HG02870 (cell line): ENCODE data around the gene IFIH1.
A peak's percentile ranks its signal among the peaks of the same experiment; 100 is the strongest.

Experiments
- ATAC-seq: cut with Tn5 transposase; IDR thresholded peaks from one replicate; pipeline ENCODE4 v1.9.1; 2021; ENCODE audit warnings: mild to moderate bottlenecking, moderate library complexity; ENCODE audit not compliant: unreplicated experiment

The IFIH1 gene

GRCh38 chr2:162318328-162319180 lies at the start of gene IFIH1:
Gene IFIH1, minus strand, starts transcription at chr2:162318684. Its CDS starts 377 bp downstream, at chr2:162318307.
- ATAC-seq: peak; percentile 79

- no peak for ATAC-seq
Observed at GRCh38 chr2:162365392-162365791, 46.9 kb upstream of the IFIH1 start.

GRCh38 chr2:162344617-162344950 lies 26.1 kb upstream of the IFIH1 start:
- ATAC-seq: no peak

GRCh38 chr2:162343824-162344616 lies 25.5 kb upstream of the IFIH1 start, which contains the start of gene GCA:
Gene GCA, plus strand, starts transcription at chr2:162344132. Its CDS starts 117 bp downstream, at chr2:162344249.
- ATAC-seq: peak; percentile 99

- no peak for ATAC-seq
Observed at GRCh38 chr2:162343492-162343823, 25.0 kb upstream of the IFIH1 start.

- no peak for ATAC-seq
Observed at GRCh38 chr2:162342841-162343240, 24.4 kb upstream of the IFIH1 start.

- no peak for ATAC-seq
Observed at GRCh38 chr2:162342321-162342720, 23.8 kb upstream of the IFIH1 start.

- ATAC-seq: no peak
Observed at GRCh38 chr2:162340822-162341221, 22.3 kb upstream of the IFIH1 start.

GRCh38 chr2:162337868-162338267 lies 19.4 kb upstream of the IFIH1 start:
- no peak for ATAC-seq

- ATAC-seq: peak; percentile 67
Observed at GRCh38 chr2:162333968-162334367, 15.5 kb upstream of the IFIH1 start.

- ATAC-seq: no peak
Observed at GRCh38 chr2:162330881-162331280, 12.4 kb upstream of the IFIH1 start.

GRCh38 chr2:162328424-162329157 lies 10.1 kb upstream of the IFIH1 start:
- ATAC-seq: no peak

- no peak for ATAC-seq
Observed at GRCh38 chr2:162327806-162328205, 9.3 kb upstream of the IFIH1 start.

GRCh38 chr2:162327134-162327769 lies 8.8 kb upstream of the IFIH1 start:
- no peak for ATAC-seq

- no peak for ATAC-seq
Observed at GRCh38 chr2:162324953-162325352, 6.5 kb upstream of the IFIH1 start.

- no peak for ATAC-seq
Observed at GRCh38 chr2:162320864-162321517, 2.5 kb upstream of the IFIH1 start.

- peak; percentile 3 for ATAC-seq
Observed at GRCh38 chr2:162317861-162318327, 590 bp downstream of the IFIH1 start.

GRCh38 chr2:162317058-162317742 lies 1.3 kb downstream of the IFIH1 start:
- no peak for ATAC-seq

- no peak for ATAC-seq
Observed at GRCh38 chr2:162316590-162316989, 1.9 kb downstream of the IFIH1 start.

- ATAC-seq: no peak
Observed at GRCh38 chr2:162315938-162316337, 2.5 kb downstream of the IFIH1 start.
